GM23338 (cell line): ENCODE results near the gene HES4. TPM values are rescaled to one million over a fixed set of nuclear protein-coding genes. Genes with fewer than 3 reads are reported as not detected.

Source experiments
- ATAC-seq: fragments of 200-7000 bp; cut with Tn5 transposase; 3 replicates; pipeline ENCODE4 v1.9.1; 2020
- DNase-seq: peaks from one replicate; pipeline ENCODE4 v3.0.0-alpha.2; 2015; ENCODE audit warnings: low spot score
- H2AFZ ChIP-seq: fragments of 200-600 bp; sonication (generic); 2 replicates; pipeline ENCODE4 v1.8.0; 2016; ENCODE audit warnings: antibody characterized with exemption, mild to moderate bottlenecking, moderate library complexity
- H3F3A ChIP-seq: fragments of 200-600 bp; sonication (generic); replicated peaks from 2 replicates; pipeline ENCODE4 v1.8.0; 2017; ENCODE audit warnings: antibody characterized with exemption, mixed run types, low read depth
- H3K27ac ChIP-seq: fragments of 200-600 bp; sonication (generic); 2 replicates; pipeline ENCODE4 v1.6.1; 2016; ENCODE audit warnings: low read depth
- H3K27me3 ChIP-seq: fragments of 200-600 bp; sonication (generic); 2 replicates; pipeline ENCODE4 v1.8.0; 2016; ENCODE audit warnings: mild to moderate bottlenecking, mixed run types, moderate library complexity; ENCODE audit not compliant: insufficient read depth
- H3K36me3 ChIP-seq: fragments of 200-600 bp; sonication (generic); 2 replicates; pipeline ENCODE4 v1.8.0; 2016; ENCODE audit warnings: mild to moderate bottlenecking; ENCODE audit not compliant: insufficient read depth
- H3K4me1 ChIP-seq: fragments of 200-600 bp; sonication (generic); 2 replicates; pipeline ENCODE4 v1.8.0; 2016; ENCODE audit warnings: mild to moderate bottlenecking, moderate library complexity; ENCODE audit not compliant: insufficient read depth
- H3K4me2 ChIP-seq: fragments of 200-600 bp; sonication (generic); 2 replicates; pipeline ENCODE4 v1.7.1; 2017; ENCODE audit warnings: mixed run types
- H3K4me3 ChIP-seq: fragments of 200-600 bp; sonication (generic); 2 replicates; pipeline ENCODE4 v1.6.1; 2016; ENCODE audit warnings: mixed run types
- H3K79me2 ChIP-seq: fragments of 200-600 bp; sonication (generic); replicated peaks from 2 replicates; pipeline ENCODE4 v1.8.0; 2017; ENCODE audit warnings: mild to moderate bottlenecking; ENCODE audit not compliant: insufficient read depth
- H3K9me2 ChIP-seq: fragments of 200-600 bp; sonication (generic); 2 replicates; pipeline ENCODE4 v1.8.0; 2017; ENCODE audit not compliant: insufficient read depth
- H4K20me1 ChIP-seq: fragments of 200-600 bp; sonication (generic); replicated peaks from 2 replicates; pipeline ENCODE4 v1.8.0; 2017; ENCODE audit warnings: mild to moderate bottlenecking; ENCODE audit not compliant: insufficient read depth
- H3K27ac Mint-ChIP-seq: 2 replicates; pipeline ENCODE4 v1.8.0; 2020; ENCODE audit warnings: inconsistent platforms, mild to moderate bottlenecking, moderate library complexity, mixed read lengths
- H3K27me3 Mint-ChIP-seq: 3 replicates; pipeline ENCODE4 v1.8.0; 2022; ENCODE audit warnings: low read depth, mild to moderate bottlenecking, moderate library complexity, mixed read lengths, inconsistent platforms; ENCODE audit not compliant: insufficient read depth, poor library complexity
- H3K36me3 Mint-ChIP-seq: 3 replicates; pipeline ENCODE4 v1.8.0; 2021; ENCODE audit warnings: low read depth, mild to moderate bottlenecking, inconsistent platforms, moderate library complexity, mixed read lengths
- H3K4me1 Mint-ChIP-seq: 3 replicates; pipeline ENCODE4 v1.8.0; 2020; ENCODE audit warnings: mild to moderate bottlenecking, inconsistent platforms, mixed read lengths
- H3K4me3 Mint-ChIP-seq: 3 replicates; pipeline ENCODE4 v1.8.0; 2021; ENCODE audit warnings: moderate library complexity, mild to moderate bottlenecking, inconsistent platforms, mixed read lengths
- H3K9me3 Mint-ChIP-seq: 3 replicates; pipeline ENCODE4 v1.8.0; 2020; ENCODE audit warnings: moderate library complexity, mild to moderate bottlenecking, inconsistent platforms, mixed read lengths
- CREB1 ChIP-seq: fragments of 250-450 bp; sonication (Bioruptor Pico); IDR thresholded peaks from 2 replicates; pipeline ENCODE4 v1.5.0; 2020; ENCODE audit warnings: low read depth, mild to moderate bottlenecking, moderate library complexity
- ETS1 ChIP-seq: IDR thresholded peaks from 2 replicates; pipeline ENCODE4 v1.6.1; 2016; ENCODE audit warnings: antibody characterized with exemption
- JUNB ChIP-seq: IDR thresholded peaks from one replicate; pipeline ENCODE4 v1.6.1; 2016; ENCODE audit warnings: antibody characterized with exemption; ENCODE audit not compliant: unreplicated experiment
- NANOG ChIP-seq: IDR thresholded peaks from 2 replicates; pipeline ENCODE4 v1.6.1; 2016; ENCODE audit warnings: antibody characterized with exemption, borderline replicate concordance
- POLR2AphosphoS5 ChIP-seq: IDR thresholded peaks from 2 replicates; pipeline ENCODE4 v1.6.1; 2016; ENCODE audit warnings: antibody characterized with exemption, low read depth
- REST ChIP-seq: IDR thresholded peaks from one replicate; pipeline ENCODE4 v1.6.1; 2018; ENCODE audit warnings: antibody characterized with exemption; ENCODE audit not compliant: unreplicated experiment
- ZNF114 ChIP-seq: fragments of 250-450 bp; sonication (Bioruptor Pico); IDR thresholded peaks from 2 replicates; pipeline ENCODE4 v1.5.0; 2020; ENCODE audit warnings: mild to moderate bottlenecking, moderate library complexity
- ZNF462 ChIP-seq: fragments of 250-450 bp; sonication (Bioruptor Pico); IDR thresholded peaks from 2 replicates; pipeline ENCODE4 v1.5.0; 2020; ENCODE audit warnings: mild to moderate bottlenecking, moderate library complexity
- polyA plus RNA-seq: library from polyadenylated mRNA; unstranded; fragments of >200 nt; fragmentation: Nextera tagmentation; extraction: Ambion mirVana; gene quantifications from 2 replicates; pipeline ENCODE4 v1.2.1, GENCODE V29; 2016
- total RNA-seq: library from RNA; depleted of rRNA; stranded (reverse); fragments of >200 nt; shearing (Covaris generic); gene quantifications from 2 replicates; pipeline ENCODE4 v1.2.3, GENCODE V29; 2014

The HES4 gene
- total and polyA plus RNA-seq, 2 experiments from 2014 or later, result 2.3 to 6.7 TPM

GRCh38 chr1:1013922-1014648 is 14.2 kb upstream of the HES4 start:
- Histone ChIP-seq H3K4me1 (peaks cover 20% of the 10 kb centered on the region), H3K36me3 (no peaks in the 10 kb centered on the region), H3K27me3 (peaks cover 19% of the 10 kb centered on the region; the same call in 1 of the 2 replicates), H3F3A (peaks cover 6% of the 10 kb centered on the region), H3K9me2 (no peaks in the 10 kb centered on the region), H4K20me1 (no peaks in the 10 kb centered on the region), H2AFZ (no peak overlapping the region; the same call in 1 of the 2 replicates), H3K4me3 (peak overlapping the region; percentile 76), H3K27ac (0 out of 2 replicates have a peak overlapping the region, but pooled peaks have one; percentile 32), H3K4me2 (peak overlapping the region; percentile 60), H3K79me2 (no peaks in the 10 kb centered on the region)
- Mint-ChIP-seq H3K27me3 (peaks cover 37% of the 10 kb centered on the region), H3K4me1 (peaks cover 23% of the 10 kb centered on the region; the same call in 2 of the 3 replicates), H3K36me3 (peaks cover 2% of the 10 kb centered on the region; the same call in 2 of the 3 replicates), H3K27ac (no peak overlapping the region; the same call in 1 of the 2 replicates), H3K9me3 (peaks cover 3% of the 10 kb centered on the region; the same call in 1 of the 3 replicates), H3K4me3 (peak overlapping the region; percentile 82)
- DNase-seq (peak; percentile 64), ATAC-seq (peak; percentile 59)
- TF ChIP-seq ZNF114 (CRISPR knock-in tag) (no peak), JUNB (no peak), ETS1 (no peak), REST (no peak), ZNF462 (CRISPR knock-in tag) (no peak), POLR2AphosphoS5 (no peak), CREB1 (CRISPR knock-in tag) (no peak), NANOG (no peak)
